Right lobe of liver (tissue), 6 donors: ENCODE results near the gene B3GALT4. TPM values are rescaled to one million over a fixed set of nuclear protein-coding genes. Genes with fewer than 3 reads are reported as not detected.
"Not testable (repeated sequence)": the region's sequence is repeated elsewhere in the genome, so short reads cannot be mapped to it uniquely, and the experiment has no call there.

ENCODE experiments used
- ATAC-seq, 4 donors: fragments of 200-7000 bp; cut with Tn5 transposase; one replicate each; pipeline ENCODE4 v1.9.1; 2020; ENCODE audit warnings: mild to moderate bottlenecking in 4 of 4, moderate library complexity in 4 of 4
- DNase-seq, 3 donors: peaks; one replicate each; pipeline ENCODE4 v3.0.0-alpha.2; 2020
- H3K27ac ChIP-seq, 3 donors: fragments of 200-600 bp; one replicate each; pipeline ENCODE4 v1.8.0; 2022
- H3K27me3 ChIP-seq, 2 donors: fragments of 200-600 bp; one replicate each; pipeline ENCODE4 v1.8.0; 2022
- H3K36me3 ChIP-seq, 4 donors: fragments of 200-600 bp; sonication (generic) in 1 of 4; one replicate each; pipeline versions ENCODE4 v1.5.1 to v1.8.0; 2017 to 2022; ENCODE audit warnings: control low read depth in 1 of 4
- H3K4me1 ChIP-seq, 4 donors: fragments of 200-600 bp; sonication (generic) in 1 of 4; one replicate each; pipeline versions ENCODE4 v1.5.1 to v1.8.0; 2017 to 2022; ENCODE audit warnings: control low read depth in 1 of 4
- H3K4me3 ChIP-seq, 3 donors: fragments of 200-600 bp; one replicate each; pipeline ENCODE4 v1.8.0; 2022
- H3K9me3 ChIP-seq, 4 donors: fragments of 200-600 bp; sonication (generic) in 1 of 4; one replicate each; pipeline versions ENCODE4 v1.5.1 to v1.8.0; 2017 to 2022; ENCODE audit warnings: control low read depth in 1 of 4
- POLR2A ChIP-seq: fragments of 450-650 bp; IDR thresholded peaks from one replicate; pipeline ENCODE4 v1.6.1; 2017; ENCODE audit warnings: antibody characterized with exemption, mild to moderate bottlenecking
- WGBS: methylation state at CpG from one replicate; pipeline ENCODE4 v1.1.6; 2018; ENCODE audit warnings: low coverage, low lambda C conversion rate; ENCODE audit not compliant: insufficient coverage; ENCODE audit errors: missing lambda C conversion rate; 5-methylcytosine and 5-hydroxymethylcytosine counted together
- intact Hi-C, 2 donors: fragments of 100-400 bp; cut with DNase I; formaldehyde crosslinking; loops; one replicate each; pipeline versions ENCODE4 v1.11.2 to v1.14.1; 2022
- total RNA-seq, 6 experiments: library from RNA; depleted of rRNA in 2 of 6; stranded (reverse); fragments of >200 nt in 2 of 6; fragmentation: NEBNext Ultra II Directional in 3 of 6; extraction: Animal tissue kit (Norgen Biotek cat#: 25700) in 3 of 6; gene quantifications; one replicate each; pipeline versions ENCODE4 v1.1.0 to v1.2.4, GENCODE V29; 2016 to 2023
- TF ChIP-seq, protein P1 (sequence below), 4 donors: fragments of 200-600 bp in 3 of 4; fragments of 450-650 bp in 1 of 4; IDR thresholded peaks; one replicate each; pipeline versions ENCODE4 v1.5.1 to v1.8.0; 2016 to 2022; ENCODE audit warnings: antibody characterized with exemption in 4 of 4, mild to moderate bottlenecking in 2 of 4
- donor health status: DM: no; HTN: yes; CAD: no.
- donor health status: DM: no; HTN: no; CAD: no.
- donor health status: DM: no; HTN: no; CAD: no.
- donor health status: DM: no; HTN: yes; CAD: no.
- donor health status: DM: no; HTN: yes; CAD: no.

Gene B3GALT4
- total RNA-seq, 6 experiments from 2014 or later: 0.79 to 1.7 (median 1.4) TPM

DNA sequence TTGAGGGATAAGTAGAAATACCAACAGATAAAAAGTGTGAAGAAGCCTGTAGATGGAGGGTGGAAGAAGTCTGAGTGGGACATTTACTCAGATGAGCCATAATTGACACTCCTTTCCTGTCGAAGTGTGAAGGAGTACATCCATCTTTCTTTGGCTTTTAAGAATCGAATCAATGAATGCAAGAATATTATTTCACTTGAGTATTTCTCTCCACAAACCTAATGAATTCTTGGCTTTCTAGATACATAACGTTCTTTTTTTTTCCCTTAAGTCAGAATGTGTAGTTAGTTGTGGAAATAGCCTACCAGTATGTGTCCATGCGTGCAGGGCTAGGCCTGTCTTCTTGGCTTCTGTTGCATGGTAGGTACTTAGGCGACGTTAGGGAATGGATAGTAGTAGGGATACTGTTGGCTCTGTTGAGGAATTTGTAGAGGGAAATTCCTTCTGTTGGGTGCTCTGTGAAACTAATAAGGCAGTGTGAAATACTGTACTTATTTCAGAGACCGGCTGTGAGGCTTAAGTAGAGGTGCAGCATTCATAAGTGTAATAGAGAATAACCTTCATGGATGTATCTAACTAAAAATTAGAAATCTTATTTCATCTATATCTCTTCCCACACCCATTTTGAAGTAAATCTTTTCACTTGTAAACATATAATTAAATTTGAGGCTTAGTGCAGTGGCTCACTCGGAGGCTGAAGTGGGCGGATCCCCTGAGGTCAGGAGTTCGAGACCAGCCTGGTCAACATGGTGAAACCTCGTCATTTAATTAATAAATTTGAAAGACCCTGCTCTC lies 3.6 kb upstream of the B3GALT4 start:
- H3K27me3 ChIP-seq: no peaks in the 10 kb centered on the region
- WGBS: 25% methylated on average over 10 of the region's 11 CpGs

DNA sequence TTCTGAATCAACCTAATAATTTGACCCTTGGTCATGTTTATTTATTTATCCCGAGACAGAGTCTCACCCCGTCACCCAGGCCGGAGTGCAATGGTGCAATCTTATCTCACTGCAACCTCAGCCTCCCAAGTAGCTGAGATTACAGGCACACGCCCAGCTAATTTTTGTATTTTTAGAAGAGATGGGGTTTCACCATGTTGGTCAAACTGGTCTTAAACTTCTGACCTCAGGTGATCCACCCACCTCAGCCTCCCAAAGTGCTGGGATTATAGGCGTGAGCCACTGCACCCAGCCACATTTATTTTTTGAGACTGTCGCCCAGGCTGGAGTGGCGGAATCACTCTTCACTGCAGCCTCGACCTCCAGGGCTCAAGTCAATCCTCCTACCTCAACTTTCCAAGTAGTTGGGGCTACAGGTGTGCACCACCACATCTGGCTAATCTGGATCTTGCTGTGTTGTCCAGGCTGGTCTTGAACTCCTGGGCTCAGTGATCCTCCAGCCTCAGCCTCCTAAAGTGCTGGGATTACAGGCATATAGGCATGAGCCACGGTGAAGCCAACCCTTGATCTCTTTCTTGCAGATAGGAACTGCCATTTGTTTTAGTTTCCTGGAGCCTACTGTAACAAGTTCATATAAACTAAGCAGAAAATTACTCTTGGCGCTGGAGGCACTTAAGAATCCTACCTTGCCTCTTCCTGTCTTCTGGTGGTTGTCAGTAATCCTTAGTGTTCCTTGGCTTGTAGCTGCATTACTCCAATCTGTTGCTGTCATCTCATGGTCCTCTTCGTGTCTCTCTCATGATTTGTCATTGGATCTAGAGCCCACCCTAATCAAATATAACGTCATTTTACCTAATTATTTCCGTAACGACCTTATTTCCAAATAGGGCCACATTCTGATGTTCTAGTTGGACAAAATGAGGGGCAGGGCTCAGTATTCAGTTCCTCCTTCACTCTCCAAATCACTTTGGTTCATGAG lies 2.7 kb upstream of the B3GALT4 start:
- intact Hi-C loops: no loop called here

More for the DNA sequence above, 3.6 kb upstream of the B3GALT4 start:
- Histone ChIP-seq H3K4me1 (peaks cover 2 to 49% (median 21%) of the 10 kb centered on the region in 4 donors), H3K27ac (no peak overlapping the region), H3K36me3 (peaks cover 0 to 40% (median 7%) of the 10 kb centered on the region in 4 donors), H3K9me3 (no peaks in the 10 kb centered on the region), H3K4me3 (peak overlapping the region; percentile 60 to 95 (median 91))
- no peak for TF ChIP-seq POLR2A
- TF ChIP-seq, protein P1, sequence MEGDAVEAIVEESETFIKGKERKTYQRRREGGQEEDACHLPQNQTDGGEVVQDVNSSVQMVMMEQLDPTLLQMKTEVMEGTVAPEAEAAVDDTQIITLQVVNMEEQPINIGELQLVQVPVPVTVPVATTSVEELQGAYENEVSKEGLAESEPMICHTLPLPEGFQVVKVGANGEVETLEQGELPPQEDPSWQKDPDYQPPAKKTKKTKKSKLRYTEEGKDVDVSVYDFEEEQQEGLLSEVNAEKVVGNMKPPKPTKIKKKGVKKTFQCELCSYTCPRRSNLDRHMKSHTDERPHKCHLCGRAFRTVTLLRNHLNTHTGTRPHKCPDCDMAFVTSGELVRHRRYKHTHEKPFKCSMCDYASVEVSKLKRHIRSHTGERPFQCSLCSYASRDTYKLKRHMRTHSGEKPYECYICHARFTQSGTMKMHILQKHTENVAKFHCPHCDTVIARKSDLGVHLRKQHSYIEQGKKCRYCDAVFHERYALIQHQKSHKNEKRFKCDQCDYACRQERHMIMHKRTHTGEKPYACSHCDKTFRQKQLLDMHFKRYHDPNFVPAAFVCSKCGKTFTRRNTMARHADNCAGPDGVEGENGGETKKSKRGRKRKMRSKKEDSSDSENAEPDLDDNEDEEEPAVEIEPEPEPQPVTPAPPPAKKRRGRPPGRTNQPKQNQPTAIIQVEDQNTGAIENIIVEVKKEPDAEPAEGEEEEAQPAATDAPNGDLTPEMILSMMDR (IDR thresholded peaks at IDR 0.05): no peak
- ATAC-seq (no peak), DNase-seq (no peak)
- intact Hi-C loops: no loop called here

DNA sequence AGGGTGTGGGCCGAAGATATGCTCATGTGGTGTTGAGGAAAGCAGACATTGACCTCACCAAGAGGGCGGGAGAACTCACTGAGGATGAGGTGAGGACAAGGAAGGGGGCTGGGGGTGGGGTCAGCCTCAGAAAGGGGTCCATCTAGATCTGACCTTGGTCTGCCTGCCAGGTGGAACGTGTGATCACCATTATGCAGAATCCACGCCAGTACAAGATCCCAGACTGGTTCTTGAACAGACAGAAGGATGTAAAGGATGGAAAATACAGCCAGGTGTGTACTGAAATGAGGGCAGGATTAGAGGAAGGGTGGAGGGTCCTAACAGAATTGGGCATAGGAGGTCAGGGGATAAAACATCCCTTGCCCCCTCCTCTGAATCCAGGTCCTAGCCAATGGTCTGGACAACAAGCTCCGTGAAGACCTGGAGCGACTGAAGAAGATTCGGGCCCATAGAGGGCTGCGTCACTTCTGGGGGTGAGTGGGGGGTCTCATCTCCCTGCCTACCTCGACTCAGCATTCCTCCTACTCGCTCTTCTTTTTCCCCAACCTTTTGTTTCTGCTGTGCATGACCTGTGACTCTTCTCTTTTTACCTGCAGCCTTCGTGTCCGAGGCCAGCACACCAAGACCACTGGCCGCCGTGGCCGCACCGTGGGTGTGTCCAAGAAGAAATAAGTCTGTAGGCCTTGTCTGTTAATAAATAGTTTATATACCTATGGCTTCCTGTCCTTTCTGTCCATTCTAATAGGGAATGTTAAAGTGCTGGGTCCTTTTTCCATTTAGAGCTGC lies 935 bp upstream of the B3GALT4 start:
- H3K9me3 ChIP-seq, H3K27me3 ChIP-seq, DNase-seq, ATAC-seq, intact Hi-C loops: not testable (repeated sequence)
- peak overlapping the region in 1 of 3 donors; percentile 61 for H3K27ac ChIP-seq
- peak overlapping the region in 2 of 3 donors; percentile 44 to 66 for H3K4me3 ChIP-seq
- peaks cover 2 to 42% (median 21%) of the 10 kb centered on the region in 4 donors for H3K4me1 ChIP-seq
- WGBS: 68% methylated on average over 8 of the region's 16 CpGs
- H3K36me3 ChIP-seq: peaks cover 0 to 33% (median 6%) of the 10 kb centered on the region in 4 donors

More for the DNA sequence above, 2.7 kb upstream of the B3GALT4 start:
- no peak overlapping the region for H3K27ac ChIP-seq
- H3K36me3 ChIP-seq: peaks cover 0 to 32% (median 6%) of the 10 kb centered on the region in 4 donors
- TF ChIP-seq, protein P1 (IDR thresholded peaks at IDR 0.05): no peak
- TF ChIP-seq POLR2A: no peak
- 50% methylated on average over 12 of the region's 14 CpGs for WGBS
- DNase-seq: no peak
- no peak for ATAC-seq
- no peaks in the 10 kb centered on the region for H3K9me3 ChIP-seq
- H3K4me1 ChIP-seq: peaks cover 2 to 49% (median 21%) of the 10 kb centered on the region in 4 donors
- H3K27me3 ChIP-seq: no peaks in the 10 kb centered on the region
- H3K4me3 ChIP-seq: peak overlapping the region in 1 of 3 donors; percentile 3

DNA sequence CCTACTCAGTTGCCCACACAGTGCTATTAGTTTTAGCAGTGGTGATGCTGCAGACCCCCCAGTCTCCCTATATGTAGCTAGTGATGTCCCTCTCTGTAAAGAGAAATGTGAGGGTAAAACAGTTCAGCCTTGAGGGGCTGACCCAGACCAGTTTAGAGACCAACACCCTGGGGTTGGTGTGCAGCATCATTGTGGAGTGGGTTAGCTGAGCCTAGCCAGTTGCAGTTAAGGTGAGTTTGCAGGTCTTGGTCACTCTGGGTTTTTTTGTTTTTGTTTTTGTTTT lies 401 bp upstream of the B3GALT4 start:
- DNase-seq: no peak
- H3K27me3 ChIP-seq: no peaks in the 10 kb centered on the region
- intact Hi-C loops: no loop called here
- TF ChIP-seq POLR2A: no peak
- TF ChIP-seq, protein P1 (IDR thresholded peaks at IDR 0.05): no peak
- H3K4me3 ChIP-seq: peak overlapping the region; percentile 44 to 66 (median 56)
- H3K9me3 ChIP-seq: no peaks in the 10 kb centered on the region
- peaks cover 0 to 33% (median 6%) of the 10 kb centered on the region in 4 donors for H3K36me3 ChIP-seq
- no peak for ATAC-seq
- peaks cover 2 to 41% (median 21%) of the 10 kb centered on the region in 4 donors for H3K4me1 ChIP-seq
- H3K27ac ChIP-seq: peak overlapping the region; percentile 36 to 72 (median 61)
